ENCODE data around the gene PRDX5. TPM values are rescaled to one million over a fixed set of nuclear protein-coding genes. Genes with fewer than 3 reads are reported as not detected.

PRDX5 gene
- total and polyA plus RNA-seq, 9 of the 15 experiments (the other 6 are each of a cell fraction or from before 2014, with no cell fraction given) = 40.8 to 327 (median 204) TPM

- H3K27me3 ChIP-seq (ENCODE audit: control insufficient read depth in 2 of 2, insufficient read depth in 2 of 2, low read length in 2 of 2) = no peaks in the 10 kb centered on the region
- in situ Hi-C loops (cut with MboI) (no loop called here), intact Hi-C loops (cut with micrococcal nuclease) (no loop called here)
- DNase-seq (ENCODE audit: extremely low read depth in 1 of 4, low spot score in 3 of 4) = no peak
- ChIA-PET CTCF (ENCODE audit: low intra/inter-chr PET ratio) (no interaction called here), POLR2A (no interaction called here)
- no peak for FAIRE-seq
- H3K27ac ChIP-seq (ENCODE audit: extremely low read depth, low read depth, low read length) = no peak overlapping the region
- no peaks in the 10 kb centered on the region for H3K9me1 ChIP-seq (ENCODE audit: control insufficient read depth, insufficient read depth, low read length)
- H3K36me3 ChIP-seq (ENCODE audit: control insufficient read depth, insufficient read depth, low read length) = peaks cover 27% of the 10 kb centered on the region; the same call in 1 of the 3 replicates
- TF ChIP-seq COPS2 (conservative IDR thresholded peaks at IDR 0.05) (no peak), HES1 (IDR thresholded peaks at IDR 0.05; ENCODE audit: low read depth) (no peak), BRD9 (IDR thresholded peaks at IDR 0.05; ENCODE audit: low read depth, partially characterized antibody) (no peak), SOX6 (IDR thresholded peaks at IDR 0.05) (no peak), EP300 (IDR thresholded peaks at IDR 0.05; ENCODE audit: low read length) (no peak), ZKSCAN1 (IDR thresholded peaks at IDR 0.05; ENCODE audit: low read depth, low read length) (no peak), ZKSCAN3 (CRISPR knock-in tag; IDR thresholded peaks at IDR 0.05) (no peak), KLF10 (CRISPR knock-in tag; IDR thresholded peaks at IDR 0.05) (no peak), ZNF444 (CRISPR knock-in tag; IDR thresholded peaks at IDR 0.05) (no peak), GATAD2A (IDR thresholded peaks at IDR 0.05) (no peak), CXXC5 (CRISPR knock-in tag; IDR thresholded peaks at IDR 0.05) (no peak), ZNF133 (CRISPR knock-in tag; IDR thresholded peaks at IDR 0.05) (no peak), THRB (CRISPR knock-in tag; conservative IDR thresholded peaks at IDR 0.05) (no peak), ZNF175 (CRISPR knock-in tag; IDR thresholded peaks at IDR 0.05; ENCODE audit: low read depth) (no peak), ZNF57 (CRISPR knock-in tag; IDR thresholded peaks at IDR 0.05) (no peak), CAMTA2 (CRISPR knock-in tag; conservative IDR thresholded peaks at IDR 0.05) (no peak), STAT5B (CRISPR knock-in tag; IDR thresholded peaks at IDR 0.05) (no peak), CEBPB (tag; IDR thresholded peaks at IDR 0.05) (no peak), CREB5 (CRISPR knock-in tag; IDR thresholded peaks at IDR 0.05) (no peak)
- H3K4me1 ChIP-seq (replicated peaks in 1 of 2; ENCODE audit: control insufficient read depth in 2 of 2, insufficient read depth in 2 of 2, low read length in 2 of 2) = peaks cover 2 to 25% of the 10 kb centered on the region in 2 experiments; a peak in 4 of 5 replicates
- H3K79me2 ChIP-seq (ENCODE audit: control insufficient read depth, insufficient read depth, low read length) = peaks cover 14% of the 10 kb centered on the region
- ATAC-seq = peak; percentile 65
- H3K4me2 ChIP-seq (ENCODE audit: insufficient read depth, low read length) = no peak overlapping the region
- no peaks in the 10 kb centered on the region for H4K20me1 ChIP-seq (replicated peaks; ENCODE audit: control insufficient read depth, insufficient read depth, low read length)
- H3K9ac ChIP-seq (ENCODE audit: insufficient read depth in 1 of 2, low read depth in 2 of 2, low read length in 2 of 2) = peak overlapping the region in 1 of 2 experiments; percentile 84; a peak in 2 of 4 replicates
- no peaks in the 10 kb centered on the region for H3K9me3 ChIP-seq (replicated peaks; ENCODE audit: control insufficient read depth, insufficient read depth, low read depth, low read length)
- 82% methylated on average over 8 of the region's 8 CpGs for WGBS (ENCODE audit: insufficient coverage, low coverage, missing lambda C conversion rate)
- no TSS peak for BruUV-seq (replicated peaks)
- H2AFZ ChIP-seq (ENCODE audit: low read depth, low read length) = no peak overlapping the region
- H3K4me3 ChIP-seq = no peak overlapping the region
Observed at GRCh38 chr11:64278576-64279190, 39.2 kb upstream of the PRDX5 start.
